Activated naive CD8-positive, alpha-beta T cell treated with anti-CD3 and anti-CD28 coated beads for 36 hours (primary cell): ENCODE data around the gene SEC14L2. TPM values are rescaled to one million over a fixed set of nuclear protein-coding genes. Genes with fewer than 3 reads are reported as not detected.

Source experiments
- DNase-seq: peaks from one replicate; pipeline ENCODE4 v3.0.0; 2021
- H3K27ac Mint-ChIP-seq: one replicate; pipeline ENCODE4 v1.8.0; 2022; ENCODE audit warnings: mild to moderate bottlenecking, moderate library complexity, mixed read lengths
- H3K27me3 Mint-ChIP-seq: one replicate; pipeline ENCODE4 v1.8.0; 2022; ENCODE audit warnings: mild to moderate bottlenecking, mixed read lengths
- H3K36me3 Mint-ChIP-seq: one replicate; pipeline ENCODE4 v1.8.0; 2021; ENCODE audit warnings: mild to moderate bottlenecking, mixed read lengths
- H3K4me1 Mint-ChIP-seq: one replicate; pipeline ENCODE4 v1.8.0; 2021; ENCODE audit warnings: mixed read lengths
- H3K4me3 Mint-ChIP-seq: one replicate; pipeline ENCODE4 v1.8.0; 2022; ENCODE audit warnings: mild to moderate bottlenecking, moderate library complexity, mixed read lengths
- H3K9me3 Mint-ChIP-seq: one replicate; pipeline ENCODE4 v1.8.0; 2022; ENCODE audit warnings: mixed read lengths
- total RNA-seq, 2 experiments: library from RNA; stranded (reverse); gene quantifications; one replicate each; pipeline ENCODE4 v1.2.3, GENCODE V29; 2021

The SEC14L2 gene
- 1 to 10 TPM; 9.1 to 9.4 TPM for total RNA-seq

- no peaks in the 10 kb centered on the region for H3K27me3 Mint-ChIP-seq
- H3K4me3 Mint-ChIP-seq: peak within 1 kb of the TSS; percentile 86
- peaks cover 3% of the 10 kb centered on the region for H3K36me3 Mint-ChIP-seq
- H3K4me1 Mint-ChIP-seq: peaks cover 48% of the 10 kb centered on the region
- H3K9me3 Mint-ChIP-seq: no peaks in the 10 kb centered on the region
- DNase-seq: peak; percentile 69
- peak within 1 kb of the TSS; percentile 54 for H3K27ac Mint-ChIP-seq
Measured at GRCh38 chr22:30396871-30397655, at the start of gene SEC14L2. Gene SEC14L2, plus strand, starts transcription at chr22:30397018. Its CDS starts 99 bp downstream, at chr22:30397117.

- no peak overlapping the region for H3K4me3 Mint-ChIP-seq
- peaks cover 41% of the 10 kb centered on the region for H3K4me1 Mint-ChIP-seq
- no peak for DNase-seq
- H3K36me3 Mint-ChIP-seq: peaks cover 61% of the 10 kb centered on the region
- no peaks in the 10 kb centered on the region for H3K9me3 Mint-ChIP-seq
- H3K27me3 Mint-ChIP-seq: no peaks in the 10 kb centered on the region
- peak overlapping the region; percentile 50 for H3K27ac Mint-ChIP-seq
Measured at GRCh38 chr22:30347255-30347892, 49.4 kb upstream of the SEC14L2 start.

GRCh38 chr22:30348404-30348803 lies 48.4 kb upstream of the SEC14L2 start:
- Mint-ChIP-seq H3K9me3 (no peaks in the 10 kb centered on the region), H3K36me3 (peaks cover 61% of the 10 kb centered on the region), H3K27me3 (no peaks in the 10 kb centered on the region), H3K4me3 (no peak overlapping the region), H3K4me1 (peaks cover 44% of the 10 kb centered on the region), H3K27ac (peak overlapping the region; percentile 72)
- DNase-seq: no peak

- H3K9me3 Mint-ChIP-seq: no peaks in the 10 kb centered on the region
- H3K27ac Mint-ChIP-seq: peak overlapping the region; percentile 72
- DNase-seq: no peak
- peaks cover 62% of the 10 kb centered on the region for H3K36me3 Mint-ChIP-seq
- H3K4me3 Mint-ChIP-seq: no peak overlapping the region
- peaks cover 46% of the 10 kb centered on the region for H3K4me1 Mint-ChIP-seq
- no peaks in the 10 kb centered on the region for H3K27me3 Mint-ChIP-seq
Measured at GRCh38 chr22:30348809-30349208, 48.0 kb upstream of the SEC14L2 start.

GRCh38 chr22:30351226-30351625 lies 45.6 kb upstream of the SEC14L2 start:
- no peak for DNase-seq
- Mint-ChIP-seq H3K27me3 (no peaks in the 10 kb centered on the region), H3K4me3 (no peak overlapping the region), H3K4me1 (peaks cover 62% of the 10 kb centered on the region), H3K27ac (no peak overlapping the region), H3K36me3 (peaks cover 69% of the 10 kb centered on the region), H3K9me3 (no peaks in the 10 kb centered on the region)

- no peak for DNase-seq
- peak overlapping the region; percentile 5 for H3K27ac Mint-ChIP-seq
- H3K27me3 Mint-ChIP-seq: no peaks in the 10 kb centered on the region
- no peaks in the 10 kb centered on the region for H3K9me3 Mint-ChIP-seq
- peak overlapping the region; percentile 91 for H3K4me3 Mint-ChIP-seq
- H3K36me3 Mint-ChIP-seq: peaks cover 53% of the 10 kb centered on the region
- peaks cover 52% of the 10 kb centered on the region for H3K4me1 Mint-ChIP-seq
Measured at GRCh38 chr22:30354644-30355043, 42.2 kb upstream of the SEC14L2 start.

GRCh38 chr22:30356449-30357235 lies 40.2 kb upstream of the SEC14L2 start, which contains the start of the genes CCDC157 and SF3A1:
Gene CCDC157, plus strand, starts transcription at chr22:30357007. Its CDS starts 8,994 bp downstream, at chr22:30366001.
Gene SF3A1, minus strand, starts transcription at chr22:30356894. Its CDS starts 102 bp downstream, at chr22:30356792.
- H3K27ac Mint-ChIP-seq: peak within 1 kb of the TSS; percentile 89
- peak; percentile 92 for DNase-seq
- H3K27me3 Mint-ChIP-seq: no peaks in the 10 kb centered on the region
- H3K4me3 Mint-ChIP-seq: peak within 1 kb of the TSS; percentile 91
- H3K9me3 Mint-ChIP-seq: no peaks in the 10 kb centered on the region
- H3K4me1 Mint-ChIP-seq: peaks cover 38% of the 10 kb centered on the region
- H3K36me3 Mint-ChIP-seq: peaks cover 34% of the 10 kb centered on the region

GRCh38 chr22:30357236-30357570 lies 39.6 kb upstream of the SEC14L2 start:
- H3K36me3 Mint-ChIP-seq: peaks cover 29% of the 10 kb centered on the region
- DNase-seq: no peak
- H3K4me3 Mint-ChIP-seq: peak overlapping the region; percentile 91
- peak overlapping the region; percentile 84 for H3K27ac Mint-ChIP-seq
- no peaks in the 10 kb centered on the region for H3K27me3 Mint-ChIP-seq
- H3K9me3 Mint-ChIP-seq: no peaks in the 10 kb centered on the region
- peaks cover 34% of the 10 kb centered on the region for H3K4me1 Mint-ChIP-seq

GRCh38 chr22:30357650-30358215 lies 39.1 kb upstream of the SEC14L2 start:
- H3K27me3 Mint-ChIP-seq: no peaks in the 10 kb centered on the region
- H3K27ac Mint-ChIP-seq: peak overlapping the region; percentile 35

GRCh38 chr22:30358541-30358940 lies 38.3 kb upstream of the SEC14L2 start:
- DNase-seq: no peak
- H3K4me3 Mint-ChIP-seq: no peak overlapping the region

More at GRCh38 chr22:30357650-30358215, 39.1 kb upstream of the SEC14L2 start:
- DNase-seq: no peak
- Mint-ChIP-seq H3K4me1 (peaks cover 33% of the 10 kb centered on the region), H3K36me3 (peaks cover 24% of the 10 kb centered on the region), H3K4me3 (peak overlapping the region; percentile 91), H3K9me3 (no peaks in the 10 kb centered on the region)

GRCh38 chr22:30361916-30362650 lies 34.7 kb upstream of the SEC14L2 start:
- DNase-seq: no peak
- Mint-ChIP-seq H3K27ac (no peak overlapping the region), H3K9me3 (no peaks in the 10 kb centered on the region), H3K4me3 (no peak overlapping the region), H3K27me3 (no peaks in the 10 kb centered on the region), H3K4me1 (peaks cover 9% of the 10 kb centered on the region), H3K36me3 (peaks cover 2% of the 10 kb centered on the region)

More at GRCh38 chr22:30358541-30358940, 38.3 kb upstream of the SEC14L2 start:
- H3K36me3 Mint-ChIP-seq: peaks cover 22% of the 10 kb centered on the region
- no peak overlapping the region for H3K27ac Mint-ChIP-seq
- peaks cover 30% of the 10 kb centered on the region for H3K4me1 Mint-ChIP-seq
- no peaks in the 10 kb centered on the region for H3K27me3 Mint-ChIP-seq
- no peaks in the 10 kb centered on the region for H3K9me3 Mint-ChIP-seq

GRCh38 chr22:30362651-30363281 lies 34.1 kb upstream of the SEC14L2 start:
- Mint-ChIP-seq H3K4me1 (peaks cover 5% of the 10 kb centered on the region), H3K36me3 (peaks cover 2% of the 10 kb centered on the region), H3K4me3 (no peak overlapping the region), H3K9me3 (no peaks in the 10 kb centered on the region), H3K27ac (no peak overlapping the region), H3K27me3 (no peaks in the 10 kb centered on the region)
- DNase-seq: no peak

- no peaks in the 10 kb centered on the region for H3K9me3 Mint-ChIP-seq
- no peaks in the 10 kb centered on the region for H3K27me3 Mint-ChIP-seq
- no peak overlapping the region for H3K4me3 Mint-ChIP-seq
- no peak overlapping the region for H3K27ac Mint-ChIP-seq
- no peak for DNase-seq
- no peaks in the 10 kb centered on the region for H3K4me1 Mint-ChIP-seq
- no peaks in the 10 kb centered on the region for H3K36me3 Mint-ChIP-seq
Measured at GRCh38 chr22:30365891-30366290, 30.9 kb upstream of the SEC14L2 start.

- no peaks in the 10 kb centered on the region for H3K36me3 Mint-ChIP-seq
- H3K27me3 Mint-ChIP-seq: no peaks in the 10 kb centered on the region
- no peaks in the 10 kb centered on the region for H3K9me3 Mint-ChIP-seq
Measured at GRCh38 chr22:30368420-30368819, 28.4 kb upstream of the SEC14L2 start.

More at GRCh38 chr22:30368420-30368819, 28.4 kb upstream of the SEC14L2 start:
- Mint-ChIP-seq H3K4me3 (no peak overlapping the region), H3K27ac (no peak overlapping the region), H3K4me1 (no peaks in the 10 kb centered on the region)
- no peak for DNase-seq
